ENCODE results near the gene SORCS2. TPM values are rescaled to one million over a fixed set of nuclear protein-coding genes. Genes with fewer than 3 reads are reported as not detected.

Gene SORCS2
- total RNA-seq, 6 donors from 2014 or later = 2.2 to 28.3 (median 7.2) TPM

- WGBS, 2 donors = 46 to 48% methylated on average over 10 to 31 of the region's 32 CpGs
- DNase-seq = peak in 1 of 2 donors; percentile 51
- Histone ChIP-seq H3K9me3 (no peaks in the 10 kb centered on the region), H3K36me3 (no peaks in the 10 kb centered on the region), H3K4me3 (no peak overlapping the region), H3K27me3 (peaks cover 0 to 3% (median 0%) of the 10 kb centered on the region in 4 donors), H3K27ac (no peak overlapping the region), H3K4me1 (peaks cover 0 to 19% (median 10%) of the 10 kb centered on the region in 4 donors)
- TF ChIP-seq POLR2AphosphoS5 (IDR thresholded peaks at IDR 0.05) (no peak), EP300 (IDR thresholded peaks at IDR 0.05) (no peak), POLR2A (IDR thresholded peaks at IDR 0.05) (no peak)
- TF ChIP-seq, protein P1, sequence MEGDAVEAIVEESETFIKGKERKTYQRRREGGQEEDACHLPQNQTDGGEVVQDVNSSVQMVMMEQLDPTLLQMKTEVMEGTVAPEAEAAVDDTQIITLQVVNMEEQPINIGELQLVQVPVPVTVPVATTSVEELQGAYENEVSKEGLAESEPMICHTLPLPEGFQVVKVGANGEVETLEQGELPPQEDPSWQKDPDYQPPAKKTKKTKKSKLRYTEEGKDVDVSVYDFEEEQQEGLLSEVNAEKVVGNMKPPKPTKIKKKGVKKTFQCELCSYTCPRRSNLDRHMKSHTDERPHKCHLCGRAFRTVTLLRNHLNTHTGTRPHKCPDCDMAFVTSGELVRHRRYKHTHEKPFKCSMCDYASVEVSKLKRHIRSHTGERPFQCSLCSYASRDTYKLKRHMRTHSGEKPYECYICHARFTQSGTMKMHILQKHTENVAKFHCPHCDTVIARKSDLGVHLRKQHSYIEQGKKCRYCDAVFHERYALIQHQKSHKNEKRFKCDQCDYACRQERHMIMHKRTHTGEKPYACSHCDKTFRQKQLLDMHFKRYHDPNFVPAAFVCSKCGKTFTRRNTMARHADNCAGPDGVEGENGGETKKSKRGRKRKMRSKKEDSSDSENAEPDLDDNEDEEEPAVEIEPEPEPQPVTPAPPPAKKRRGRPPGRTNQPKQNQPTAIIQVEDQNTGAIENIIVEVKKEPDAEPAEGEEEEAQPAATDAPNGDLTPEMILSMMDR (IDR thresholded peaks at IDR 0.05) = no peak
- no peak for ATAC-seq (ENCODE audit: low FRiP score in 2 of 2)
Measured at GRCh38 chr4:7655511-7656243, 463.3 kb downstream of the SORCS2 start.

- no peaks in the 10 kb centered on the region for H3K36me3 ChIP-seq
Measured at GRCh38 chr4:7656244-7656800, 464.0 kb downstream of the SORCS2 start.

GRCh38 chr4:7657545-7658297, 465.4 kb downstream of the SORCS2 start:
- Histone ChIP-seq H3K36me3 (no peaks in the 10 kb centered on the region), H3K27ac (no peak overlapping the region), H3K27me3 (peaks cover 0 to 3% (median 0%) of the 10 kb centered on the region in 4 donors), H3K9me3 (no peaks in the 10 kb centered on the region), H3K4me1 (peaks cover 0 to 9% (median 5%) of the 10 kb centered on the region in 4 donors), H3K4me3 (no peak overlapping the region)
- no peak for ATAC-seq (ENCODE audit: low FRiP score in 2 of 2)
- DNase-seq = no peak
- WGBS, 2 donors = 92 to 95% methylated on average over 6 of the region's 6 CpGs
- no peak for TF ChIP-seq POLR2A (IDR thresholded peaks at IDR 0.05)
- TF ChIP-seq, protein P1 (IDR thresholded peaks at IDR 0.05) = no peak
- no peak for TF ChIP-seq EP300 (IDR thresholded peaks at IDR 0.05)
- no peak for TF ChIP-seq POLR2AphosphoS5 (IDR thresholded peaks at IDR 0.05)

More at GRCh38 chr4:7656244-7656800, 464.0 kb downstream of the SORCS2 start:
- H3K27me3 ChIP-seq = peaks cover 0 to 3% (median 0%) of the 10 kb centered on the region in 4 donors
- H3K4me1 ChIP-seq = peaks cover 0 to 19% (median 9%) of the 10 kb centered on the region in 4 donors
- TF ChIP-seq EP300 (IDR thresholded peaks at IDR 0.05) = no peak
- no peak for TF ChIP-seq POLR2A (IDR thresholded peaks at IDR 0.05)
- TF ChIP-seq, protein P1 (IDR thresholded peaks at IDR 0.05) = no peak
- TF ChIP-seq POLR2AphosphoS5 (IDR thresholded peaks at IDR 0.05) = no peak
- no peaks in the 10 kb centered on the region for H3K9me3 ChIP-seq
- H3K27ac ChIP-seq = no peak overlapping the region
- ATAC-seq (ENCODE audit: low FRiP score in 2 of 2) (no peak), DNase-seq (peak in 1 of 2 donors; percentile 54)
- 93% methylated on average over 14 of the region's 17 CpGs; no CpG with 5 or more reads in 1 of the 2 donors for WGBS, 2 donors
- no peak overlapping the region for H3K4me3 ChIP-seq

- no peak for ATAC-seq (ENCODE audit: low FRiP score in 2 of 2)
- Histone ChIP-seq H3K36me3 (no peaks in the 10 kb centered on the region), H3K27me3 (peaks cover 0 to 3% (median 0%) of the 10 kb centered on the region in 4 donors), H3K9me3 (no peaks in the 10 kb centered on the region), H3K4me1 (peaks cover 0 to 4% (median under 1%) of the 10 kb centered on the region in 4 donors), H3K4me3 (no peak overlapping the region), H3K27ac (no peak overlapping the region)
- WGBS, 2 donors = 89 to 90% methylated on average over 4 to 5 of the region's 5 CpGs
- TF ChIP-seq POLR2AphosphoS5 (IDR thresholded peaks at IDR 0.05) (no peak), POLR2A (IDR thresholded peaks at IDR 0.05) (no peak), EP300 (IDR thresholded peaks at IDR 0.05) (no peak)
- TF ChIP-seq, protein P1 (IDR thresholded peaks at IDR 0.05) = no peak
- DNase-seq = no peak
Measured at GRCh38 chr4:7658341-7659204, 466.2 kb downstream of the SORCS2 start.
